HG03432 (cell line): ENCODE measurements around the gene ACBD6.

ENCODE experiments used
- ATAC-seq: cut with Tn5 transposase; IDR thresholded peaks from one replicate; pipeline ENCODE4 v1.9.1; 2021; ENCODE audit warnings: mild to moderate bottlenecking, moderate library complexity; ENCODE audit not compliant: unreplicated experiment

Gene ACBD6

GRCh38 chr1:180244840-180245239, 257.5 kb downstream of the ACBD6 start:
- ATAC-seq = no peak

- no peak for ATAC-seq
Measured at GRCh38 chr1:180243517-180244221, 258.7 kb downstream of the ACBD6 start.

- no peak for ATAC-seq
Measured at GRCh38 chr1:180241716-180242544, 260.4 kb downstream of the ACBD6 start.

- ATAC-seq = no peak
Measured at GRCh38 chr1:180239145-180240096, 263.0 kb downstream of the ACBD6 start.

- no peak for ATAC-seq
Measured at GRCh38 chr1:180238675-180239074, 263.7 kb downstream of the ACBD6 start.
